NCI-H82 (cell line): Measurements from ENCODE around the gene EMP2.
"Not testable (repeated sequence)": the region's sequence is repeated elsewhere in the genome, so short reads cannot be mapped to it uniquely, and the experiment has no call there.

Source experiments
- DNase-seq: peaks from one replicate; lab custom pipeline; 2025; lab: John Stamatoyannopoulos, UW

EMP2 gene

DNA sequence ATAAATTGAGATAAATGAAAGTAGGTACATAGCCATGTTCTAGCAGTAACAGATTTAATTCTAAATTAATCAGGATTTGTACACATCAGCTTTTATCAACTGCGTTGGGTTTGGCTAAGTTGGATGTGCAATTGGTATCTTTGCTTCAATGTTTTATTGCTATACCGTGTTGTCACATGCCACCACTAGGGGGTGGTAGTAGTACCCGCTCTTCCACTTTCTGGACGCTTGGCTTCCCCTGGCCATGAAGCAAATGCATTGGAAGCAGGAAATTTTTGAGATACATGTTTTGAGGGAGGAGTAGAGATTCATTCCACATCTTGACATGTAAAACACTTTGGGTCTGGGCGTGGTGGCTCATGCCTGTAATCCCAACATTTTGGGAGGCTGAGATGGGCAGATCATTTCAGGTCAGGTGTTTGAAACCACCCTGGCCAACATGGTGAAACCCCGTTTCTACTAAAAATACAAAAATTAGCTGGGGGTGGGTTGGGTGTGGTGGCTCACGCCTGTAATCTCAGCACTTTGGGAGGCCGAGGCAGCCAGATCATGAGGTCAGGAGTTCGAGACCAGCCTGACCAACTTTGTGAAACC lies 58.6 kb downstream of the EMP2 start:
- DNase-seq = peak; percentile 80

DNA sequence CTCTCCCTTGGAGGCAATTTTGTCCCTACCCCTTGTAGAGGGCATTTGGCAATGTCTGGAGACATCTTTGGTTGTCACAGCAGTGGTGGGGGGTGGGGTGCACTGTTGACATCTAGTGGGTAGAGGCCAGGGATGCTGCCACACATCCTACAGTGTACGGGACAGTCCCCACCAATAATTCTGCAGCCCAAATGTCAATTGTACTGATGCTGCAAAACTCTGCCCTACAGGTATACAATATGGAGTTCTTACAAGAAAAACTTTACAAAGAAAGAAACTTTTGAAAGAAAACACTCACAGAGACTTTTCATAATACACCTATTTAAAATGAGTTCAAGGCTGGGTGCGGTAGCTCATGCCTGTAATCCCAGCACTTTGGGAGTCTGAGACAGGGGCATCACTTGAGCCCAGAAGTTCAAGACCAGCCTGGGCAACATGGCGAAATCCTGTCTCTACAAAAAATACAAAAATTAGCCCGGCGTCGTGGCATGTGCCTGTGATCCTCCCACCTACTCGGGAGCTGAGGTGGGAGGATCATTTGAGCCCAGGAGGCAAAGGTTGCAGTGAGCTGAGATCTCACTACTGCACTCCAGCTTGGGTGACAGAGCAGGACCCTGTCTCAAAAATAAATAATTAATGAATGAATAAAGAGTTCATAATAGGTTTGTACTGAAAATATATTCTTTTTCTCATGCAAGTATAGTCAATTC lies 59.4 kb downstream of the EMP2 start:
- no peak for DNase-seq

DNA sequence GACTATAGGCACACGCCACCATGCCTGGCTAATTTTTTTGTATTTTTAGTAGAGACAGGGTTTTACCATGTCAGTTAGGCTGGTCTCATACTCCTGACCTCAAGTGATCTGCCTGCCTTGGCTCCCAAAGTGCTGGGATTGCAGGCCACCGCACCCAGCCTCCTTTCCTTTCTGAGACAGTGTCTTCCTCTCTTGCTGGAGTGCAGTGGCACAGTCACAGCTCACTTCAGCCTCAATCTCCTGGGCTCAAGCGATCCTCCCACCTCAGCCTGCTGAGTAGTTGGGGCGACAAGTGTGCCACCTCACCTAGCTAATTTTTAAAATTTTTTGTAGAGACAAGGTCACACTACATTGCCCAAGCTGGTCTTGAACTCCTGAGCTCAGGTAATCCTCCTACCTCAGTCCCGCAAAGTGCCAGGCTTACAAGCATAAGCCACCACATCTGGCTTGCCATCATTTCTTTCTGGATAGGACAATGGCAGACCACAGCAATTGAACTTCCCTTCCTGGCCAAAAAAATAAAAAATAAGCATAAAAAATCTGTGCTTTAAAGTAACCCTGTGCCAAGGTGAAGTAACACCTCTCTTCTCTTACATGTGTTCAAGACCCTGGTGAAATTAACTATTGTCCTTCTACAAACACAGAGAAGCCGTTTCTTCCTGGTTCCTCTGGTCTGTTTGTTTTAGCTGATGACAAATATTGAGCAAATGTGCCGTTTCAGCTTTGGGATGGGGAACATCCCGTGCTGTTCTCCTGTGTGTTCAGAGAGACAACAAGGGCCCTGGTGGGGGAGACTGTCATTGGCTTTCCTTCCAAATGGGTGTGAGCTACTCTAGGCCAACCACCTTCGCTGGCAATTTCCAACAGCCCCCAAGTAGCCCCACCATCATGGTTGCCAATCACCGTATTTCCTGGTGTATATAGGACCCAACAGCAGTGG lies 60.2 kb downstream of the EMP2 start:
- no peak for DNase-seq

DNA sequence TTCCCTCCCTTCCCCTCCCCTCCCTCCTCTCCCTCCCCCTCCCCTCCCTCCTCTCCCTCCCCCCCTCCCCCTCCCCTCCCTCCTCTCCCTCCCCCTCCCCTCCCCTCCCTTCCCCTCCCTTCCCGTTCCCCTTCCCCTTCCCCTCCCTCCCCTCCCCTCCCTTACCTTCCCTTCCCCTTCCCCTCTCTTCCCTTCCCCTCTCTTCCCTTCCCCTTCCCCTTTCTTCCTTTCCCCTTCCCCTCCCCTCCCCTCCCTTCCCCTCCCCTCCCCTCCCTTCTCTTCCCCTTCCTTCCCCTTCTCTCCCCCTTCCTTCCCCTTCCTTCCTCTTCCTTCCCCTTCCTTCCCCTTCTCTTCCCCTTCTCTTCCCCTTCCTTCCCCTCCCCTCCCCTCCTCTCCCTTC lies 61.1 kb downstream of the EMP2 start:
- DNase-seq = no peak

DNA sequence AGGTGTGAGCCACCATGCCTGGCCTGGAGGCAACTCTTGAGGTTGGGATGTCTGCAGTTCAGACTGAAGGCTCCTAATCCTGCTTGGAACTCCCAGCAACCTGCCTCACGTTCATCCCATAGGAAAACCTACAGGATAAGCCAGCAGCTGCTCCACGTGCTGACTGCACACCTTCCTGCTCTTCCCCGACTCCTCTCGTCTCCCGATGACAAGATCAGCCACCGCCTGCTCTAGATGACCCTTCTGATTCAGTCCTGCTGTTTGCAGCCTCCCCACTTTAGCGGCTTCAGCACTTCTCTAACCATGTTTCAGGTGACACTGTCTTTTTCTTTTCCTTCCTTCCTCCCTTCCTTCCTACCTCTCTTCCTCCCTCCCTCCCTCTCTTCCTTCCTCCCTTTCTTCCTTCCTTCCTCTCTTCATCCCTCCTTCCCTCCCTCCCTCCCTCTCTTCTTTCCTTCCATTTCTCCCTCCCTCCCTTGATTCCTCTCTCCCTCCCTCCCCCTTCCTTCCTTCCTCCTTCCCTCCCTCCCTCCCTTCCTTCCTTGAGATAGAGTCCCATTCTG lies 61.8 kb downstream of the EMP2 start:
- peak; percentile 35 for DNase-seq

DNA sequence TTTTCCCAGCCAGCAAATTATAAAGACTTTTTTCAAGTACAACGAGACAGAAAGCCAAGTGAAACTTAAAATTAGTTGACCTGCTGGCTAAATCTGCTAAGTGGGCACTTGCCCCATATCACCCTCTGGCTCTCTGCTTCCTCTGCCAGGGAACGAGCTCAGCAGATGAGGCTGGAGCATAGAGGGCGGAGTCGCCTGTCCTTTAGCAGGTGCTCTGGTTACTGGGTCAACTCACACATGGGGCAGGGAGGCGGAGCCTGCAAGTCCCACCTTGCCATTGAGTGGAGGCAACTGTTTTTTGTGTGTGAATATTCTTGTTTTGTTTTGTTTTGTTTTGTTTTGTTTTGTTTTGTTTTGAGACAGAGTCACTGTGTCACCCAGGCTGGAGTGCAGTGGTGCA lies 62.5 kb downstream of the EMP2 start:
- no peak for DNase-seq

DNA sequence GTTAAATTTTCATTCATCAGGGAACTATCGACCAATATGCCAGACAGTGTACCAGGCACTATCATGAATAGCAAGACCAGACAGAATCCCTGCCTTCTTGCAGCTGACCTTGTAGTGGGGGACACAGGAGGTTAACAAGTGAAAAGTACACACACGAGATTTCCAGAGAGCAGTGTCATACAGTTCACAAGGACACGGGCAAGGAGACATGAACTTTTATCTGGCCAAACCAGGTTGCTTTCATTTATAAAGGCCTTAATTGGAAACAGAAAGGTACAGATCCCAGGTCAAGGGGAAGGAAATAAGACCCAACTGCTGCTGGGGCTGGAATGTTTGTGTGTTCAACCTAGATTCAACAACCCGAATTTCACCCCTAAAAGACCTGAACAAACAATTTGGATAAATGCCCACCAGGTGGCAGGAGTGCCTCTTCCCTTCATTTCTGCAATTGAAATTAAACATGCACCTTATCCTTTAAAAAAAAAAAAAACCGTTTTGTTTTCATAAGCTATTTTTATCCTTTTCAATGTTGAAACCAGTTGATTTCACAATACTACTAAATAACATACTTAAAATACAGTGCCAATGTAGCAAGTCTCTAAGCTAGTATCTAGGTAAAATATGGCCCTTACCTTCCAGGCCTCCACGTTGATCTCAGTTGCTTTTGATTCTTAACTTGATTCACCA lies 65.9 kb downstream of the EMP2 start:
- peak; percentile 67 for DNase-seq

DNA sequence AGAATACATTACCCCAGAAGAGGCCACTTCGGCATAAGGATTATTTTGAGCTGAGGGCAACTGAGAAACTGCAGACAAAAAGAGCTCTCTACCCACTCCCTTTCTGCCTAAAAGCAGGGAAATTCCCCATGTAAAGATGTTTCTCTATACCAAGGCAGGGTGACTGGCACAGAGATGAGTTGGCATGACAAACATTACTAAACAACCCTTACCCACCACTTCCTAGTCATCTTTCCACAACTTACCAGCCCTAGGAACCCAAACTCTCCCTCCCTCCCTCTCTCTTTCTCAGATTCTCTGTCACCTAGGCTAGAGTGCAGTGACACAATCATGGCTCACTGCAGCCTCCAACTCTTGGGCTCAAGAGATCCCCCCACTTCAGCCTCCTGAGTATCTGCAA lies 68.6 kb downstream of the EMP2 start:
- no peak for DNase-seq

DNA sequence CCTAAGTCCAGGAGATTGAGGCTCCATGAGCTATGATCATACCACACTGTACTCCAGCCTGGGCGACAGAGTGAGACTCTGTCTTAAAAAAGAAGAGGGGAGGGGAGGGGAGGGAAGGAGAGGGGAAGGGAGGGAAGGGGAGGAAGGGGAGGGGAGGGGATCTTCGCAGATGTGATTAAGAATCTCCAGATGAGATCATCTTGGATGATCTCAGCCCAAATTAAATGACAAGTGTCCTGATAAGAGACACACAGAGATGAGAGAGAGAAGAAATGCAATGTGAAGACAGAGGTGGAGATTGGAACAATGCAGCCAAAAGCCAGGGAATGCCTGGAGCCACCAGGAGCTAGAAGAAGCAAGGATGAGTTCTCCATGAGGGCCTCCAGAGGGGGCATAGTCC lies 70.1 kb downstream of the EMP2 start:
- no peak for DNase-seq

DNA sequence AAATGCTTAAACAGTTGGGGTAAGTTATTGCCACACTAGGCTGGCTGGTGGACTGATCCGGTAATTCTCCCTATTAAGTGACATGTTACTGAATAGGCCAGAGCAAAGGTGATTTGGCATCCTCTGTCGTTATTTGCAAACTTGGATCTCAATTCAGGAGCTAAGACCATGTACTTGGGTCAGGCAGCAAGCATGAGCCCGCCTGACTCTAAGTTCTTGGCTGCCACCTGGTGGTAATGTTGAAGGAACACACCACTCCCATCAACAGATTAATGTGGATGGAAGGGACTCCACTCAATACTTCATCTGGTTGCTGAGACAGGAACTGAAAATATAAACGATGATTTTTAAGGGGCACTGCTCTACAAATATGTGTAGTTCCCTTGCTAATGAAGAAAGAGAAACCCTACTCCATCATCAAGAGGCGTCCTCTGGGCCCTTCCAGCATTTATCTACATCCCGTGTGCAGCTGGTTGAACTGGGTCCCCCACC lies 70.8 kb downstream of the EMP2 start:
- peak; percentile 93 for DNase-seq

DNA sequence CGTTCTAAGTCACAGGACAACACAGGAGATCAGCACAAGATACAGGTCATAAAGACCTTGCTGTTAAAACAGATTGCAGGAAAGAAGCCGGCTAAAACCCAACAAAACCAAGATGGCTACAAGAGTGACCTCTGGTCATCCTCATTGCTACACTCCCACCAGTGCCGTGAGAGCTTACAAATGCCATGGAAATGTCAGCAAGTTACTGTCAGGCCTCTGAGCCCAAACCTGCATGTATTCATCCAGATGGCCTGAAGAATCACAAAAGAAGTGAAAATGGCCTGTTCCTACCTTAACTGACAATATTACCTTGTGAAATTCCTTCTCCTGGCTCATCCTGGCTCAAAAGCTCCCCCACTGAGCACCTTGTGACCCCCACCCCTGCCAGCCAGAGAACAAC lies 75.1 kb downstream of the EMP2 start:
- DNase-seq = not testable (repeated sequence)

DNA sequence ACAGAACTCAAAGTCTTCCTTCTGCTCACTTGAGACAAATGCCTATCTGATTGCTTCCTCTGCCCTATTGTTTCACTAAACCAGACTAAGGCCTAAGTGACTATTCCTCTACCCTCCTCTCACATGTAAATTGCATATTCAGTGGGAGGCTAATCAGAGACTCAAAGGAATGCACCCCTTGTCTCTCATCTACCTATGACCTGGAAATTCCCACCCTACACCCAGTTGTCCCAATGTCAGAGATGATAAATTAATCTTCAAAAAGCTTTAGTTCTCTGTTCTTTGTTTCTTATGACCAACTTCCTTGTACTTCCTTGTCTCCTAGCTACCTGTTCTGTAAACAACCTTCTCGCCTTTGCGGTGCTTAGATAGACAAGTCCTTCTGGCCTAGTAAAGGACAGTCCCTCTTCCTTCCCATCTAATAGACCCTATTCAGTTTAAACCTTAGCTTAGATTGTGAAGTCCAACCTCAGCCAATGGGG lies 76.0 kb downstream of the EMP2 start:
- no peak for DNase-seq

DNA sequence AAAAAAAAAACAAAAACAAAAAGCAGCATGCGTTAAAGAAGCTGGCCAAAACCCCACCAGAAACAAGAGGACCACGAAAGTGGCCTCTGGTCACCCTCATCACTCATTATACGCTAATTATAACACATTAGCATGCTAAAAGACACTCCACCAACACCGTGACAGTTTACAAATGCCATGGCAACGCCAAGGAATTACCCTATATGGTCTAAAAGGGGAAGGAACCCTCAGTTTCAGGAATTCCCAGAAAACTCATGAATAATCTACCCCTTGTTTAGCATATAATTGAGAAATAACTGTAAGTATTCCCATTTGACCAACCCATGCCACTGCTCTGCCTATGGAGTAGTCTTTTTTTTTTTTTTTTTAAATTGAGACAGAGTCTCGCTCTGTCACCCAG lies 77.6 kb downstream of the EMP2 start:
- no peak for DNase-seq

DNA sequence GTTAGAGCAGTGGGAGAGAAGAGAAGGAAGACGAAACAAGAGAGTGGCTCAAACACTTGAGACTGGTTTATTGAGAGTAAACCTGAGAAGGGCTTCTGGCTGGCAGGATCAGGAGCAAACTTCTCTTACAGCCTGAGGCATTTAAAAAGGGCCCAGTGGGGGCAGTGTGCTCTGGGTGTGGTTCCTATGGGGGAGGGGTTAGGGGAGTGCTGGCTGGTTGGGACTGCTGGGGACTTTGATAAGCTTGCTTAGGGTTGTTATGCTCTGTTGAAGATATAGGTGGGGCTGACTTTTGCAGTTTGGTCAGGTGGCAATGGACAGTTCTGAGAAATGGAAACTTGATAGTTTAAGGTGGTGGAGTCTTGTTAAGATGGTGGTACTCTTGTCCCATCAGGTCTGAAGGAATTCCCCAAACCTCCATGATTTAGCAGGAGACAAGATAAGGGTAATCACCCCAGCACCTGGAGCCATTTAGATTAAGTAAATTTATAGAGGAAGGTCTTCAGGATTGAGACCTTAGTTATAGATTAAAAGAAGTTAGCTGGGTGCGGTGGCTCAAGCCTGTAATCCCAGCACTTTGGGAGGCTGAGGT lies 79.3 kb downstream of the EMP2 start:
- peak; percentile 39 for DNase-seq

DNA sequence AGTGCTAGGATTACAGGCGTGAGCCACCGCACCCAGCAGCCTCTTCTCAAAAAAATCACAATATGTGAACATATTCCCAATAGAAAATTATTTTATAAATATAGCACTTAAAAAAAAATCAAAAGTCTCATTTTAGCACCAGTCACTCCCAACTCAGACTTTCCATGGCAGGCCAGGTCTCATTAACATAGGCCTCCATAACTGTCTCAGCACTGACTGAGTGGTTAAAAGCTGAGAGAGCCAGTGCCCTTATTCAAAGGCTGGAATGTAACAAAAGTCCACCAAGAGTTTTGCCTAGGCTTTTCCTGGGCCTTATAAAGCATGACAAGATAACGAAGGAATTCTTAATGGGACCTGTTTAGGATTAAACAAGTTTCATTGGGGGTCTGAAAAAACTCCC lies 79.8 kb downstream of the EMP2 start:
- no peak for DNase-seq

DNA sequence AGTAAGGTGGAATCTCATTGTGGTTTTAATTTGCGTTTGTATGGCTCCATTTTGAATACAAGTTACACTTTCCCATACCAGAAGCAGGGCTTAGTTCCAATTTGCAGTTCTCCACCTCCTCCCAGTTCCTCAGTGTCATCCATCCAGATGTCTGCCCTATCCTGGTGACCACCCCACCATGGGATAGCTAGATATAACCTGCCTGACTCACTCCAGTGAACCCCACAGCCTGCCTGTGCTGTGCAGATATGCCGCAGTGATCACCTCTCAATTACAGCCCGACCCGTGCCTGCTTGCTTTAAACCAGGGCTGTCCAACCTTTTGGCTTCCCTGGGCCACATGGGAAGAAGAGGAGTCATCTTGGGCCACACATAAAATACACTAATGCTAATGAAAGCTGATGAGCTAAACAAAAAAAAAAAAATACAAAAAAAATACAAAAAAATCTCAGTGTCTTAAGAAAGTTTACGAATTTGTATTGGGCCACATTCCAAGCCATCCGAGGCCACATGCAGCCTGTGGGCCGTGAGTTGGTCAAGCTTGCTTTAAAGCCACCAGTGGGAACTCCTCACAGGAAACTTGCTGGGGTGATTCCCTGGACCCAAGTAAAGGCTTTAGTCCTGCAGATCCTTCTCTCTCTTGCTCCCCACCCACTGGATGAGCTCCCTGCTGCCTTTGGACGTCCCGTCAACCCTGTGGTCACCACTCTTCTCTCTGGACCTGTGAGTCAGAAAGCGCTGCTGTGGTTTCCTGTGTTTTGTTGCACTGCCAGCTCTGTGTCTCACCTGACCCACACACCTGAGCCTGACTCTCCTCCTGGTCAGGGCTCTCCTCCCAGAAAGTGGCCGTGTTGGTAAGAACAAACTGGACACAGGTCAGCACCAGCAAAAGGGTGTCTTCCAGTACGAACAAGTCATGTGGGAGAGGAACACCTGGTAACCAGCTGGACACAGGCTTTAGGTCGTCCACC lies 83.0 kb downstream of the EMP2 start:
- DNase-seq = no peak

DNA sequence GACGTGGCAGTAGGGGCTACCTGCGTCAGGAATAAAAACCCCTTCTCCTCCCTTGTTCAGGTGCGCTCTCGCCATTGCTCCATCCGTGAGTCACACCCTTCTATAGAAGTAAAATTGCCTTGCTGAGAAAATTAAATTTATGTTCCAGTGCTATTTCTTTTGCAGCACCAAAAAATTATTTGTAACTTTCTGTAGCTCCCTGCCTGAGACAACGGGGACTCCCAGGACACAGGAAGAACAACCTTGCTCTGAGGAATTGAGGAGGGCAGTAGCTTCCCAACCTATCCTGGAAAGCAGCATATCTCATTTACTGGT lies 85.4 kb downstream of the EMP2 start:
- no peak for DNase-seq

DNA sequence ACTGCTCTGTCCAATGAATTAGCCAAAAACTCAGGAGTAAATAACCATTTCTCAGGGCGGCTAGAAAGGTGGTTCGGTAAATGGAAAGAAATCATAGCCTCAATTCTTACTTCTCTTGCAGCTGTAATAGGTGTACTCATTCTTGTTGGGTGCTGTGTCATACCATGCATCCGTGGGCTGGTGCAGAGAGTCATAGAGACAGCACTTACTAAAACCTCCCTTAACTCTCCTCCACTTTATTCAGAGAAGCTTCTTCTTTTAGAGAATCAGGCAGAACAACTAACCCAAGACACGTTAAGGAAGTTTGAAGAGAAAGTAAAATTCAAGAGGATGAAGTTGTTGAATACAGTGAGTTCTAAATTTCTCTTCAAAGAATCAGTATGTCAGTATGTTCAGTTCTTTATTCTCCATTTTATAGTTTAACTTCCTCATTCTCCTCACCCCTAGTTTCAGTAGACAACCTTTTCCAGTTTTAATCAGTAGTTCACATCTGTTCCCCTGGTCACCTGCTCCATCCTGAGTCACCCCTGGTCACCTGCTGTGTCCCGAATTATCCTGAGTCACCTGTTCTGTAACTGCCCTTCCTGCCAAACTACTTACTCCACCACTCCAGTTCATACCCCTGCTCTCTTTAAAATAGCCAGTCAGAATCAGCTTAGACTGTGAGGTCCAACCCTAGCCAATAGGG lies 85.9 kb downstream of the EMP2 start:
- no peak for DNase-seq

DNA sequence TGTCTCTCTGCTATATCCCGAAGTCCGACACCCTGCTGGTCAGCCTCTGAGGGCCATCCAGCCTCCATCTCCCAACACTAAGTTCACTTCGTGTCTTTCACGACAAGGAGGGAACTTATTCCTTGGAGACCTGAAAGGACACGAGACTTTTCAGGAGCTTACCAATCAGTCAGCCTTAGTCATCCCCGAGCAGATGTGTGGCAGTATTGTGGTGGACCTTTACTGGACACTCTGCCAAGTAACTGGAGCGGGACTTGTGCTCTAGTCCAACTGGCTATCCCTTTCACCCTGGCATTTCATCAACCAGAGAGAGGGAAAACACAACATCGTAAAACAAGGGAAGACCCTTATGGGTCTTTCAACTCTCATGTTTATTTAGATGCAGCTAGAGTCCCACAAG lies 87.1 kb downstream of the EMP2 start:
- DNase-seq = no peak

DNA sequence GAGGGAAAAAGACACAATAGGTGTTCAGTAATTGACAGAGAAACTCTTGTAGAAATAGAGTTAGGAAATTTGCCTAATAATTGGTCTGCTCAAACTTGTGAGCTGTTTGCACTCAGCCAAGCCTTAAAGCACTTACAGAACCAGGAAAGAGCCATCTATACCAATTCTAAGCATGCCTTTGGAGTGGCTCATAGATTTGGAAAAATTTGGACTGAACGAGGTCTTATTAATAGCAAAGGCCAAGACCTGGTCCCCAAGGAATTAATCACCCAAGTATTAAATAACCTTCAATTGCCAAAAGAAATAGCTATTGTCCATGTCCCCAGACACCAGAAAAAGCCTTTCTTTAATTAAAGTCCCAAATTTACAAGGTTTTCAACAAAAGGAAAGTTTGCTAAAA lies 90.3 kb downstream of the EMP2 start:
- DNase-seq = no peak
